T1000 (cell line): Measurements from ENCODE around the gene VGLL4.
A peak's percentile ranks its signal among the peaks of the same experiment; 100 is the strongest.

Source experiments
- DNase-seq: peaks from one replicate; lab custom pipeline; 2025; ENCODE audit warnings: mixed read lengths; lab: John Stamatoyannopoulos, UW

The VGLL4 gene

GRCh38 chr3:11549580-11550140, 94.1 kb downstream of the VGLL4 start:
- no peak for DNase-seq

DNA sequence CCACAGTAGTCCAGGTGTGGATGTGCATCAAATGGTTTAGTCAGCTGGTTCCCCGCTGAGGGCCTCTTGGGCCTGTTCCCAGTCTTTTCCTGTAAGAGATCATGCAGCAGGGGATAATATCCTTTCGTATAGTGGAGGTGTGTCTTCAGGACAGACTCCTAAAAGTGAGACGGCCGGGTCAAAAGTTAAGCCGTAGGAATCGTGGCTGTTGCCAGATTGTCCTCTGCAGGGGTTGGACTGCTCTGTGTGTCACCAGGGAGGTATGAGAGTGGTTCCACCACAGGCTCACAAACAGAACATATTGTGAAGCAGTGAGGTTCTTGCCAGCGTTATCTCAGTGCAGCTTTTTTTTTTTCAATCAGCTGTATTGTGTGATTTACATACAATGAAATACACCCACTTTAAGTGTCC, 95.0 kb downstream of the VGLL4 start:
- peak; percentile 56 for DNase-seq

- DNase-seq: no peak
Measured at GRCh38 chr3:11547498-11547897, 96.2 kb downstream of the VGLL4 start.

DNA sequence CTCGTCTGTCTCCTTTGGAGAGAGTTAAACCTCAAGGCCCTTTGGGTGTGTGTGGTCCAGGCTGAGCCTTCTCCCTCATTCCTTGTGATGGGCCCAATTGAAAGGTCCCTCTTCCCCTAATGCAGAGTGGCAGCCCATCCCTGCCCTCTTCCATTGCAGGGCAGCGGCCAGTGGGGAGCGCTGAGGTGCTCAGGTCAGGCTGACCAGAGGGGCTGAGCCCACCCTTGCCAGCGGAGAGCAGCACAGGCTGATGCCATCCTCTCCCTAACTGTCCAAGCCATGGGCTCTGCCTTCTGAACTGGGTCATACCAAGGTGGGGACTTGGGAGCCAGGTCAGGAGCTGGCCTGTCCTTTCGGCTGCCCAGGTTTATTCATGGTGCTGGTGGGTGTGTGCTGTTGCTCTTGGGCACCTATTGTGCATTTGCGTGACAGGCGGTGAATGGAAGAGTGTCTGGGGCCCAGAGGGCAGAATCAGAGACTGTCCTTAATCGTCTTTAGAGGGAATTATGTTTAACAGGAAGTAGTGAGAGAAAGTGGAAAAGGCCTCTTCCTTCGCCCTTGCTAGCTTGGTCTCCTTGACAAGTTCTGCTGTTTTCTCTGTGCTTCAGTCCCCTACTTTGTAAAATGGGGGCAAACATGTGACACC, 96.9 kb downstream of the VGLL4 start:
- no peak for DNase-seq

GRCh38 chr3:11545186-11545851, 98.4 kb downstream of the VGLL4 start:
- no peak for DNase-seq

DNA sequence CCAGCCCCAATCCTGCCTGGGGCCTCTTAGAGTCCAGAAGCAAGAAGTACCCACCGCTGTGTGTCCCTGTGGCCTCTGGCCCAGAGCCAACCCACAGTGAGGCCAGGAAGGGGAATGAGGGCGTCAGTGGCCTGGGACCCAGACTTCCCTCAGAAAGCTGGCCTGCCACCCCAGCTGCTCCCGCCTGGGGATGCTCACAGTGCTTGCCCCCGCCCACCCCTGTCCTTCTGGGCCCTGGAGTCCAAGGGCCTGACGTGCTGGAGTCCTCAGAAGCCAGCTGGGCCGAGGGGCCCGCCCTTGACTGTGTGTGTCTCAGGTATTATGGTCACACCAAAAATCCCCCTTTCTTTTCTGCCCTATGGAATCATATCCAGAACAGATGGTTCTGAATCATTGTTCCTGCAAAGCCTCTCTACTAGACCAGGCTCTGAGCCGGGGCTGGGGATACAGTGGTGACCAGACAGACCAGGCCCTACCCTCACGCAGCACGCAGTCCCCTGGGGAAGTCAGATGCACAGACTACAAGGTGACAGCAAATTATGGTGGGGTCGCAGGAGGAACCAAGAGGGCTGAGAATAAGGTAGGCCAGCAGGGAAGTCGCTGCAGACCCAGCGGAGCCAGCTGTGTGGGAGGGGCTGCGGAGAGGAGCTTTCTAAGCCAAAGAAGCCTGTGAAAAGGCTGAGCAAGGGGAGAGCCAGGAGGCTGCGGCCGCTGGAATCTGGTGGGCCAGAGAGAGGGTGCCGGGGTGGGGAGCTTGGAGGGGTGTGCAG, 99.1 kb downstream of the VGLL4 start:
- no peak for DNase-seq

GRCh38 chr3:11543948-11544387, 99.7 kb downstream of the VGLL4 start:
- no peak for DNase-seq

DNA sequence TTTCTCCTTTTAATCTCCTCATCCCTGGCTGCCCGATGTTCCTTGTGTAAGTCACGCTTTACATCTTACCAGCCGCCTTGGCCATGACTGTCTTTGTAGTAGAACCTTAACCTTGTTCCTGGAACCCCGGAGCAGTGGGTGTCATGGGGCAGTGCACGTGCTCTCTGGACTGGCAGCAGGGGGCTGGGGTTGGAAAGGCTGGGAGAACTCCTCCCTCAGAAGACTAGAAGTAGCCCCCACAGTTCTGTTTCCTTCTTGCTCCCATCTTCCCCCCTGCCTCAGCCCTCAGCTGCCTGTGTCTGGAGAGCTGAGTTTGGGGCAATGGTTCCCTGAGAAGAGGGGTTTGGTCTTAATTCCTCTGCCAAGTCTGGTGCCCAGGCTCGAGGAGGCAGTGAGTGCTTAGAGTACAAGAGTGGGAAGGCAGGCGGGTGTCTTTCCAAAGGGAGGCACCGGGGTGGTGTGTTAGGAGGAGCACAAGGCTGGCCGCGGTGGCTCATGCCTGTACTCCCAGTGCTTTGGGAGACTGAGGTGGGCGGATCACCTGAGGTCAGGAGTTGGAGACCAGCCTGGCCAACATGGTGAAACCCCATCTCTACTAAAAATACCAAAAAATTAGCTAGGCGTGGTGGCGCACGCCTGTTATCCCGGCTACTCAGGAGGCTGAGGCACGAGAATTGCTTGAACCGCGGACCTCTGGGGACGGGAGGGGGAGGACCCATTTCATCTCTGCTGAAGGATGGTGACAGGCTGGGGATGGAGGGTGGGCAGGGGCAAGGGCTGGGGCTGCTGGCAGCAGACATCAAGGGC, 100.4 kb downstream of the VGLL4 start:
- DNase-seq: no peak

DNA sequence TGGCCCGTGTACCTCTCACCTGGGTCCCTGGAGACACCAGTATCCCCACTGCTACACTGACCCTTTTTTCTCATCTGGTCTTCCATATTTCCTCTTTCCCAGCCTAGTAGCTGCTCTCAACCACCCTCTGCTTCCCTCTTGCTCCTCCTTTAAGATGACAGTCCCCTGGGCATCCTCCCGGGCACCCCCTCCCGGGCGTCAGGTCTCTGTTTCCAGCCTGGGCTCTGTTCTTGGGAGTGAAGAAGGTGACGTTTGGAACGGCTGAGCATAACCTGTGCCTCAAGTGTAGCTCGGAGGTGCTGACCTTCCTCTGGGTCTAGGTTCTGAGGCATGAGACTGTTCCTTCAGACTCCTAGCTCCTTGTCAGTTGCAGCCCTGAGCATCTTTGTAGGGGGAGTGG, 101.2 kb downstream of the VGLL4 start:
- DNase-seq: no peak

DNA sequence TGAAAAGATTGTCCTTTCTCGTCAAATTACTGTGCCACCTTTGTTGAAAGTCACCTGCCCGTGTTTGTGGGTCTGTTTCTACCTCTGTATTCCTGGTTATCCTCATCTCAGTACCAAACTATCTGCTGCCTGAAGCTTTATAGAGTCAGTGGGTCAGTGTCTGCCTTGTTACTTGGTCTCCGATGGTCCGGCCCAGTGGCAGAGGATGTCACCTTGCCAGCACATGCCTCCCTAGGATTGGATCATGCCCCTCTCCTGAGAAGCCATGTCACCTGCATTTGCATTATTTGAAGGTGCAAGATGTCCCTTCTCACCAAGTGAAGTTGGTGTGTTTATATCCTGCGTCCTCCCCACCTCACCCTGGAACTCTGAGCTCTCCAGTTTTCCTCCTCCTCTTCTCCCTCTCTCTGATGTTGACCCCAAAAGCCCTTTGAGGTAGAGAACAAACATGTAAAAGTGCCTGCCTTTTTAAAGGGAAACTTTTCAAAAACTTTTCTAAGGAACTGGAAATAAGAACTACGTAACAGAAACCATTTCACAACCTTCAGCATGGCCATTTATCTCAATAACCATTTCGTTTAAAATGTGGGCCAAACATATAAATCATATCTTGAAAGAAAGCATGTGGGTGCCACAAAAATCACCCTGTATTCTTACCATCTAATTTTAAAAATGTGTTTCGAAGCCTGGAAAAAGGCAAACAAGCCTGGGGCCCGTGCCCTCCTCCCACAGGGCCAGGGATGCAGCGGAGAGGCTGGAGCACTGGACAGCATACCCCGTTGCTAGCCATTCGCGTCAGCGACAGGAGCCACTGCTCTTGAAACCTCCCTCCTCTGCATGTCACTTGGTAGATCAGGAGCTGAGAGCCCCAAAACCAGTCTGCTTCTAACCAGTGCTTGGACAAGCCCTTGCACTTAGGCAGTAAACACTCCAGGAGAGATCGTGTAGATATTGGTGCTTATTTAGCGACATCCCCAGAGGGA, 102.1 kb downstream of the VGLL4 start:
- DNase-seq: no peak

GRCh38 chr3:11539677-11540076, 104.0 kb downstream of the VGLL4 start:
- DNase-seq: no peak

DNA sequence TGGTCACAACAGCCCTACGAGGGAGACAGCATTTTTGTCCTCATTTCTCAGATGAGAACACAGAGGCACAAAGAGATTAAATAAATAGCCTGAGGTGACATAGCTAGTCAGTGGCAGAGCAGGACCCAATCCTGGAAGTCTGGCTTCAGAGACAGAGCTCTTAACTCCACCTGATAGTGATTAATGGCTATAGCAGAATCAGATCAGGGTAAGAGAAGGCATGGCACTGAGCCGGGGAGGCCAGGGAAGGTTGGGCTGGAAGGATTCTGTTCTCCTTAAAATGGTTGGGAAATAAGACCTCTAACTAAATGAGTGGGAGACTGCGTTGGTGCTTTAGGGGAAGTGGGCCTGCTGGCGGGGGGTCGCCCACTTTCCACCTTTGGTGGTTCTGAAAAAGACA, 104.5 kb downstream of the VGLL4 start:
- no peak for DNase-seq

DNA sequence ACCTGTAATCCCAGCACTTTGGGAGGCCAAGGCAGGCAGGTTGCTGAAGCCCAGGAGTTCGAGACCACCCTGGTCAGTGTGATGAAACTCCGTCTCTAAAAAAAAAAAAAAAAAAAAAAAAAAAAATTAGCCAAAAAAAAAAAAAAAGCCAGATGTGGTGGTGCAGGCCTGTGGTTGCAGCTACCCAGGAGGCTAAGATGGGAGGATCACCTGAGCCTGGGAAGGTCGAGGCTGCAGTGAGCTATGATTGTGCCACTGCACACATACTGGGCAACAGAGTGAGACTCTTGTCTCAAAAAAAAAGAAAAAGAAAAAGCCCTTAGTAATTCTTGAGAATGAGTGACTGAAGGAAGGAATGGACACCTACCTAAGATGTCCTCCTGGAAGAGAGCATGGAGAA, 105.1 kb downstream of the VGLL4 start:
- no peak for DNase-seq

DNA sequence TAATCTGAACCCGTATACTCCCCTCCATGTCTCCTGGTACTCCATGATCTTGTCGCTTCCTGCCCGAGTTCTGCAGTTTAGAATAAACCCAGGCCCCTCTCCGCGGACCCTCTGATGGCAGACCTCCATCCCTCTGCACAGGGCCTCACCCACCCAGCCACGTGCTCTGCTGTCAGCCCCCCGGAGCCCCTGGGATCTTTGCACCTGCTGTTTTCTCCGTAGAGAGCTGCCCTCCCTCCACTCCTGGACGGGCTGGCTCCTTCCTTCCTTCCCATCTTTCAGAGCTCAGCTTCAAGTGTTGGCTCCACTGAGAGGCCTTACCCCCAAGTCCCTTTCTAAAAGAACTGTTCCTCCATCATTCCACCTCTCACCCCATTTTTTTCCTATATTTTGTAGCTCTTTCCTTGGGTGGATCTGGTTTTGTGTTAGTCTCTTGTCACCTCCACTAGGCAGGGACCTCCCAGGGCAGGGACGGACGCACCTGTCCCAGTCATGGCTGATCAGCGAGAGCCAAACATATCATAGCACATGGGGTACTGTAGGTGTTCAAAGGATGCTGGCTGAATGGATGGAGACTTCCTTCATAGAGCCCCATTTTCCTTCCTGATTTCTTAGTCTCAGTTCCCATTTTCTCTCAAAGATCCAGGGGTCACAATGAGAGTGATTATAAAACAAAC, 106.6 kb downstream of the VGLL4 start:
- no peak for DNase-seq

GRCh38 chr3:11536132-11536935, 107.4 kb downstream of the VGLL4 start:
- no peak for DNase-seq

- DNase-seq: no peak
Measured at GRCh38 chr3:11535243-11535960, 108.3 kb downstream of the VGLL4 start.

DNA sequence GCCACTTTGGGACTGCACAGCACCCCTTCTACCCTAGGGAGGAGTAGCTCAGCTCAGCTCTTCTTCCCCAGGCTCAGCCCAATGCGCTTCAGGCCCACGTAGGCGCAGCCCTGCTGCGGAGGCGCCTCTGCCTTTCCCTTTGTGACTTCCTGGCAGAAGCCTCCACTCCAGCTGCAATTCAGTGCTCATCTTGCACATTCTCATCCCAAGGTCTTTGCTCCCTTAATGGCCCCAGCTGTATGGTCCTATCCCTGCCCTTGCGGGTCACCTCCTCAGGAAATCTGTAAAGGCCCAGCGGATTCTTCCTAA, 109.0 kb downstream of the VGLL4 start:
- no peak for DNase-seq

DNA sequence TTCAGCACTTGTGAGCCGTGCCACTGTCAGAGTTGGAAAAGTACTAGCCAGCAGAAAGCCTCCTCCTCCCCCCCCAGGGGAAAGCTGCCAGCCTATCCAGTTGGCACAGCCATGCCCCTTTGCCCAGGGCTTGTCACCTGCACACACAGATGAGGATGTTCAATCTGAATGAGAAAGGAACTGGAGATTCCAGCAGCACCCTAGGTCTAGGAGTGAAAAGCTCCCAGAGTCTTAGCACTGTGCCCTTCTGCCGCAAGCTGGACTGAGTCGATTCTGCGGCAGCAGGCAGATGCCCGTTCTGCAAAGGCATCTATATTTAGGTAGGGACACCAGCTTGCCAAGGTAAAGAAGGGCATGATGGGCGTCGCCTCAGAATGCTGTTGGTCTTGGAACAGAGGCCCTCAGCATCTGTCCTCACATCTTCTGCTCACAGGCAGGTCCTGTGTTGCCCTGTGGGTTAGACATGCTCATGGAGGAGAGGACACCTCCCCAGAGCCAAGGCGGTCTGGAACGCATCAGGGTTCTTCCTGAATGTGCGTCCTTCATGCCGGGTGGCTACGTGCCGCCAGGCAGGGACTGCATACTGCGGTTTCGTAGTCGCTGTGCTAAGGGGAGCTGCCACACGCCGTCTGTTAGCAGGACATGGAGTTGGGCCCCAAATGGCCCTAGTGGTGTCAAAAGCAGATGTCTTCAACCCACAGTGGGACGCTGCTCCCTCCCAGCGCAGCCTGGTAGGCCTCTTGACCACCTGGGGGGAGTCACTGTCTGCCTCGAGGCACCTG, 109.5 kb downstream of the VGLL4 start:
- DNase-seq: no peak
